GM11168 (cell line): ENCODE results near the gene VIPR2.
"Not testable (repeated sequence)": the region's sequence is repeated elsewhere in the genome, so short reads cannot be mapped to it uniquely, and the experiment has no call there.

Experiments used
- in situ Hi-C: fragments of 300-500 bp; cut with MboI; formaldehyde crosslinking; loops from one replicate; pipeline ENCODE4 v1.12.0; 2022; ENCODE audit warnings: low sequenced_read_pairs; ENCODE audit not compliant: unreplicated experiment

VIPR2 gene

GRCh38 chr7:159107161-159107892, 37.3 kb downstream of the VIPR2 start:
- in situ Hi-C loops: no loop called here

GRCh38 chr7:159105832-159106811, 38.5 kb downstream of the VIPR2 start:
- in situ Hi-C loops: no loop called here

GRCh38 chr7:159105066-159105780, 39.4 kb downstream of the VIPR2 start:
- in situ Hi-C loops: no loop called here

GRCh38 chr7:159104188-159104920, 40.3 kb downstream of the VIPR2 start:
- in situ Hi-C loops: no loop called here

- in situ Hi-C loops: no loop called here
Observed at GRCh38 chr7:159103382-159104187, 41.1 kb downstream of the VIPR2 start.

- in situ Hi-C loops: no loop called here
Observed at GRCh38 chr7:159102681-159103381, 41.8 kb downstream of the VIPR2 start.

- in situ Hi-C loops: not testable (repeated sequence)
Observed at GRCh38 chr7:159101661-159102091, 43.0 kb downstream of the VIPR2 start.

GRCh38 chr7:159101083-159101395, 43.6 kb downstream of the VIPR2 start:
- in situ Hi-C loops: not testable (repeated sequence)

GRCh38 chr7:159100281-159101082, 44.2 kb downstream of the VIPR2 start:
- in situ Hi-C loops: not testable (repeated sequence)

GRCh38 chr7:159099711-159100231, 44.9 kb downstream of the VIPR2 start:
- in situ Hi-C loops: no loop called here

- in situ Hi-C loops: no loop called here
Observed at GRCh38 chr7:159098811-159099655, 45.6 kb downstream of the VIPR2 start.

- in situ Hi-C loops: no loop called here
Observed at GRCh38 chr7:159098424-159098786, 46.3 kb downstream of the VIPR2 start.

- in situ Hi-C loops: no loop called here
Observed at GRCh38 chr7:159097661-159098423, 46.8 kb downstream of the VIPR2 start.

GRCh38 chr7:159096736-159097581, 47.7 kb downstream of the VIPR2 start:
- in situ Hi-C loops: no loop called here

- in situ Hi-C loops: no loop called here
Observed at GRCh38 chr7:159095979-159096411, 48.7 kb downstream of the VIPR2 start.
